GM08714 (cell line): ENCODE measurements around the gene SEMA5B.

Experiments
- H3K4me3 ChIP-seq: fragments of 200-500 bp; sonication (Bioruptor generic); 2 replicates; pipeline ENCODE4 v1.5.1; 2014; ENCODE audit warnings: mild to moderate bottlenecking, low read length, inconsistent platforms
- ZNF274 ChIP-seq: IDR thresholded peaks from 2 replicates; pipeline ENCODE4 v1.6.1; 2012; ENCODE audit warnings: mild to moderate bottlenecking, low read depth, low read length

Gene SEMA5B

GRCh38 chr3:123021996-123022510 is 5.5 kb downstream of the SEMA5B start:
- no peak overlapping the region for H3K4me3 ChIP-seq
- TF ChIP-seq ZNF274: no peak

GRCh38 chr3:123021388-123021787 is 6.2 kb downstream of the SEMA5B start:
- no peak overlapping the region for H3K4me3 ChIP-seq
- no peak for TF ChIP-seq ZNF274

GRCh38 chr3:123020709-123021108 is 6.9 kb downstream of the SEMA5B start:
- no peak overlapping the region for H3K4me3 ChIP-seq
- TF ChIP-seq ZNF274: no peak

GRCh38 chr3:123019591-123019990 is 8.0 kb downstream of the SEMA5B start:
- TF ChIP-seq ZNF274: no peak
- H3K4me3 ChIP-seq: no peak overlapping the region

GRCh38 chr3:123019161-123019560 is 8.4 kb downstream of the SEMA5B start:
- no peak for TF ChIP-seq ZNF274
- H3K4me3 ChIP-seq: no peak overlapping the region

GRCh38 chr3:123018683-123019082 is 8.9 kb downstream of the SEMA5B start:
- no peak for TF ChIP-seq ZNF274
- no peak overlapping the region for H3K4me3 ChIP-seq

GRCh38 chr3:123015596-123015995 is 12.0 kb downstream of the SEMA5B start:
- no peak overlapping the region for H3K4me3 ChIP-seq
- TF ChIP-seq ZNF274: no peak

- H3K4me3 ChIP-seq: no peak overlapping the region
- TF ChIP-seq ZNF274: no peak
Observed at GRCh38 chr3:123013876-123014275, 13.7 kb downstream of the SEMA5B start.

GRCh38 chr3:123012652-123013051 is 14.9 kb downstream of the SEMA5B start:
- TF ChIP-seq ZNF274: no peak
- H3K4me3 ChIP-seq: no peak overlapping the region

GRCh38 chr3:123011447-123011846 is 16.1 kb downstream of the SEMA5B start:
- no peak overlapping the region for H3K4me3 ChIP-seq
- TF ChIP-seq ZNF274: no peak

- TF ChIP-seq ZNF274: no peak
- H3K4me3 ChIP-seq: no peak overlapping the region
Observed at GRCh38 chr3:123008840-123009239, 18.7 kb downstream of the SEMA5B start.

GRCh38 chr3:123006609-123007008 is 21.0 kb downstream of the SEMA5B start:
- no peak for TF ChIP-seq ZNF274

GRCh38 chr3:123005291-123005690 is 22.3 kb downstream of the SEMA5B start:
- no peak for TF ChIP-seq ZNF274
- H3K4me3 ChIP-seq: no peak overlapping the region

More at GRCh38 chr3:123006609-123007008, 21.0 kb downstream of the SEMA5B start:
- no peak overlapping the region for H3K4me3 ChIP-seq

- H3K4me3 ChIP-seq: no peak overlapping the region
- TF ChIP-seq ZNF274: no peak
Observed at GRCh38 chr3:123004201-123004918, 23.2 kb downstream of the SEMA5B start.

GRCh38 chr3:123002749-123003497 is 24.6 kb downstream of the SEMA5B start:
- H3K4me3 ChIP-seq: no peak overlapping the region
- TF ChIP-seq ZNF274: no peak
